GM21360 (cell line): Measurements from ENCODE around the gene MIER2.

Experiments used
- ATAC-seq: cut with Tn5 transposase; IDR thresholded peaks from one replicate; pipeline ENCODE4 v1.9.1; 2021; ENCODE audit warnings: mild to moderate bottlenecking, moderate library complexity; ENCODE audit not compliant: unreplicated experiment

MIER2 gene

GRCh38 chr19:379796-380195, 35.2 kb upstream of the MIER2 start:
- no peak for ATAC-seq

GRCh38 chr19:378706-379105, 34.1 kb upstream of the MIER2 start:
- no peak for ATAC-seq

GRCh38 chr19:377801-378581, 33.4 kb upstream of the MIER2 start:
- no peak for ATAC-seq

DNA sequence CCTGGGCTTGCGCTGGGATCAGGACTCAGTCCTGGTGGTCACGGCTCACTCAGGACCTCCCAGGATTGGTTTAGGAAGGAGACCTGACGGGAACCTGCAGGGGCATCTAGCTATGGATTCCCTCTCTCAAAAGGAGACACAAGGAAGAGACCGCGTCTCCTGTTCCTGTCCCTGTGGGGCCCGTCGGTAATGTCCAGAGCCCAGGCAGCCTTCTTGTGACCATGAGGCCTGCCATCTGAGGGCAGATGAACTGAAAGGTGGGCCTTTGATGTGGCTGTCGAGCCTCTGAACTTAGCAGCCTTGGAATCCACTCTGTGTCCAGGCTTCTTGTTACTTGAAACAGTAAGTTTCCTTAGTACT, 31.5 kb upstream of the MIER2 start:
- no peak for ATAC-seq

DNA sequence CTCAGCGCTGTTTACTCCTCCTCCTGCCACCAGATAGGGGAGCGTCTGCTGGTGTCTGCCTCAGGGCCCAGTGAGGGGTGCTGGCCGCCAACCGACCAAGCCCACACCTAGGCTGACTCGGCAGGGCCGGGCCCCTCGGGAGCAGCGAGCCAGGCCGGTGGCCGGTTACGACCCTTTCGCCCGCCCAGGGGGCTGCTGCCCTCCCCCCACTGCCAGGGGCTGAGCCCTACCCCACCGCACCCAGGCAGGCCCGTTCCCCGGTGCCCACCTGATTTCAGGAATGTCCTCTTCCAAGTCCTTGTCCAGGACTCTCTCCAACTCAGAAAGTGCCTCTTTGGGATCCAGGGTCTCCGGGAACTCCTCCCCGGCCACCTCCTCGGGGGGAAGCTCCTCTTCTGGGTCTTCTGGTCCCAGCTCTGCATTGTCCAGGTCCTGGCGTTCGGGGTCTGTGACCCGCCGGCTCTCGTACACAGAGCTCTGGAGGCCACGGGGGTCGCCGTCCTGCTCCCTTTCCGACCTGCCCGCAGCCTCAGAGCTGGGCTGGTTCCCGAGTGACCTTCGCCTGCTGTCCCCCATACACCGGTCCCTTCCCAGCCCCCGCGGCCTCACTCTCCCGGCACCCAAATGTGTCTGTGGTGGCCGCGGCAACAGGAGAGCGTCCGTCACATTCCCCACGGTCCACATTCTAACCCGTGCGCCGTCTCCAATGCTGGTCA, 31.0 kb upstream of the MIER2 start:
- ATAC-seq = no peak

DNA sequence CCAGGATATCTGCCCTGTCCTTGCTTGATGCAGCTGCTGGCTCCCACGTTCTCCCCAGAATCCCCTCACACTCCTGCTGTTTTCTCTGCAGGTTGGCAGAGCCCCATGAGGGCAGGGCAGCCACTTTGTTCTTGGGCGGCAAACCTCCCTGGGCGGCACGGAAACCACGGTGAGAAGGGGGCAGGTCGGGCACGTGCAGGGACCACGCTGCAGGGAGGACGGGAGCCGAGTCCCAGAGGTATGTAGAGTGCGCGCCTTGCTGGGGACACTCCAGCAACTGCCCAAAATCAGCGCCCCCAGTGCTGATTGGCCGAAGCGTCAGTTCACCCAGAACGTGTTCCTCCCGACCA, 30.3 kb upstream of the MIER2 start:
- ATAC-seq = no peak

- no peak for ATAC-seq
Measured at GRCh38 chr19:374183-374885, 29.7 kb upstream of the MIER2 start.

DNA sequence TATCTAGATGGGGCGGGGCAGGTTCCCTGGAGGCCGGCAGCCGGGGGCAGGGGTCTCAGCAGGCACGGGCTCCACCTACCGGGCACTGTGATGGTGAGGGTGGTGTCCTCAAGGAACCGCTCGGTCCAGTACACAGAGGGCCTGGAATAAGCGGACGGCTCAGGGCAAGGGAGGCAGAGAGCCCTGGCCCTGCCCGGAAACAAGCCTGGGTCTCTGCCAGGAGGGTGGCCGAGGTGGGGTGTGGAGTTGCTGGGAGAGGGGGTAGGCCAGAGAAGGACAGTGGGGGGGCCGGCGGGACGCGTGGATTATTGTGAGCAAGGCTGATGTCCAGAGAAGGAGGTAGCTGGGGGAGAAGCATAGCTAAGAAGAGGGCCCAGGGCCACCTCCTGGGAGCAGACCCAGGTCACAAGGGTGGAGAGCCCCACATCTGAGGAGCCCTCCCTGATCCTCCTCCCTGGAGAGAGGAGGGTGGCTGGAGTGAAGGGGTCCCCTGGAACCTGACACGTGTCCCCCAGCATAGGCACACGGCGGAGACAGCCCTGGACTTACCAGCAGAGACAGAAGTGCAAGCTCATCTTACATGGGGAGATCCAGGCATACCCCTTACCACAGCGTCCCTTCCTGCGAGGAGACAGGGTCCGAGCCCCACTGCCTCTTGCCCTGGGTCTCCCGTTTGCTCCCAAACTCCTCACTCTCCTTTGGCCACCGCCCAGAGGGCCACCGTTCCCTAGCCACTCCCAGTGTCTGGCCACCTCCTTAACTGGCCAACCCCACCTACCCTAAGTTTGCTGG, 29.0 kb upstream of the MIER2 start:
- ATAC-seq = no peak

DNA sequence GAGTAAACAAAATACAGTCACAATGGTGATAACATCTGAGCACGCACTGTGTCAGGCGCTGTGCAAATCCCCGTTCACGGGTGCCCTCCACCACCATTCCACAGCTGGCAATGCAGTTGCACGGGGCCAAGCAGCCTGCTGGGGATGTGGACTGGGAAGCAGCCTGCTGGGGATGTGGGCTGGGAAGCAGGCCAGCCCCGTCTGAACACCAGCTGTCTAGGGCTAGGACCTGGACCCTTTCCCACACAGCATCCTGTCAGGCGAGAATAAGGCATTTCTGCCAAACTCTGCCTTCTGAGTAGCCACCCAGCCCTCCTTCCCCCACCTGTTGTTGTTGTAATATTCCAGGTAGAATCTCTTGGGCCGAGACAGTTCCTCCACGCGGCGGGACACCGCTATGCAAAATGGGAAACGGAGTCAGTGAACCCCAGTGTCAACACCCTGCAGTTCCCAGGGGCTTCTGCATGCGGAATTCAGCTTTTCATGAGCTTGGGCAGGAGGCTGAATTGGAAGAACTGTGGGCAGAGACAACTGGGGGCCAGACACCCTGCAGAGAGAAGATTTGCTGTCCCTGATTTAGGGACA, 27.8 kb upstream of the MIER2 start:
- no peak for ATAC-seq

GRCh38 chr19:371501-372168, 27.0 kb upstream of the MIER2 start:
- ATAC-seq = no peak

DNA sequence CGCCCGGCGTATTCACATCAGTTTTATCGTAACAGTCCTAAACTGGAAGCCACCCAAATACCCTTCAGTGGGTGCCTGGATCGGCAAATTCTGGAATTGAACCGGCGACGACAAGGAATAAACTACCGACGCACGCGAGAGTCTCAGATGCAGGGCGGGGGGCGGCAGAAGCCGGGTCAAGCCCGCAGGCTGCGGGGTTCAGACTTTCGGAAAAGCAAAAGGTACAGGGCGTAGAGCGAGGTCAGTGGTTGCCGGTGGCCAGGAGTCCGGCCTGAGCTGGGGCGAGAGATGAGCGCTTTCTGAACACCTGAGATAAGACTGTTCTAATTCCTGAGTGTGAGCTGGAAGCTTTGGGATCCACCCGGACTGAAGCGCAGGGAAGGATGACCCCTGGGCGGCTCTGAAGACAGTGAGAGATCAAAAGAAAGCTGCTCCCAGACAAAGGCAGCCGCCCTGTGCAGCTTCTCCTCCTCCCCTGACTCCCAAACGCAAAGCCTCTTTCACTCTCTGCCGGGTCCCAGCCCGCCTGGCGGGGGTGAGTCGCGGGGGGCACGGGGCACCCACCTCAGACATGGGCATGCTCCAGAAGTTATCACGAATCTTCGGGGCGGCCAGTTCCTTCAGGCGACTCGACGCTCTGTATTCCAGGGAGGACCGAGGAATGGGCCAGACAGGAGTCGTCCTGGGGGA, 26.2 kb upstream of the MIER2 start:
- ATAC-seq = no peak

- no peak for ATAC-seq
Measured at GRCh38 chr19:369876-370275, 25.3 kb upstream of the MIER2 start.

- no peak for ATAC-seq
Measured at GRCh38 chr19:369256-369655, 24.7 kb upstream of the MIER2 start.

- no peak for ATAC-seq
Measured at GRCh38 chr19:368630-369024, 24.0 kb upstream of the MIER2 start.

DNA sequence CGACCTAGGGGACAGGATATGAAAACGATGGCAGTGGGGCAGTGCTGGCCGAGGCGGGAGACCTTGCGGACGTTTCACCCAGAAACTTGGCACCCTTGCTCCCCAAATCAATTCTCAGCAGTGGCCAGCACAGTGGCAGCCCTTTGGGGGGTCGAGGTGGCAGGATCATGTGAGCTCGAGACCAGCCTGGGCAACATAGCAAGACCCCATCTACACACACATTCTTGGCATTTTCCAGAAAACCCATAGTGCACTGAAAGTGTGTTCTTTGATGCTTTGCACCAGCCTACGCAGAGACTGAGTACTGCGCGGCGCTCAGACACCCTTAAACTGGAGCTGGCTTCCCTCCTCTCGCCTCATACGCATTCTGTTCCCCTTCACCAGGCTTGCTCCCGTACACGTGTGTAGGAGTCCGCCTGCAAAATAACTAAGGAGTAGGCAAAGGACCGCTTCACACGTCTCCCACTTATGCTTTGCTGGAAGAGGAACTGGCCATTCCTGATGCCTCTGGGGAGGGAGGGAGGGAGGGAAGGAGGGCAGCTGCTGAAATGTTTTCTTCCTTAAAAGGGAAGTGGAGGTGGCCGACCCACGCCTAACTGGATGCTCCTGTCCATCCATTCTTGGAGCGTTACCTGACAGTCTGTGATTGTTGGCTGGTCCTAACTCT, 23.5 kb upstream of the MIER2 start:
- ATAC-seq = no peak

GRCh38 chr19:367561-367960, 23.0 kb upstream of the MIER2 start:
- no peak for ATAC-seq

DNA sequence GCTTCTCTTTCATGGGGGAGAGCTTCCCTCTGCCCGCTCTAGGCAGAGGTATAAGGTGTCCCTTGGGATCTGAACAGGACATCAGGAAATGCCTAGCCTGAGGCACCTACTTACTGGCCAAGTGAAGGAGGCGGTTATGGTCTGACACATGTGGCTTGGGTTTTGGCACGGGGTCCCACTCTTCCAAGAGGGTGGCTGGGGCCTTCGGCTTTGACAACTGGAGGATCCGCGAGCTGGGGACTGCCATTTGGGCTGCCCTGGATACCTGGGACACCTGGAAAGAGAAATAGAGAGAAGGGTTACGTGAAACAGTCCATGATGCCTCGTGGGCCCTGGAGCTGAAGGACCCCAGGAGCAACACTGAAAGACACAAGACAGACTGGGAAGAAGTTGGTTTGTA, 22.4 kb upstream of the MIER2 start:
- no peak for ATAC-seq

DNA sequence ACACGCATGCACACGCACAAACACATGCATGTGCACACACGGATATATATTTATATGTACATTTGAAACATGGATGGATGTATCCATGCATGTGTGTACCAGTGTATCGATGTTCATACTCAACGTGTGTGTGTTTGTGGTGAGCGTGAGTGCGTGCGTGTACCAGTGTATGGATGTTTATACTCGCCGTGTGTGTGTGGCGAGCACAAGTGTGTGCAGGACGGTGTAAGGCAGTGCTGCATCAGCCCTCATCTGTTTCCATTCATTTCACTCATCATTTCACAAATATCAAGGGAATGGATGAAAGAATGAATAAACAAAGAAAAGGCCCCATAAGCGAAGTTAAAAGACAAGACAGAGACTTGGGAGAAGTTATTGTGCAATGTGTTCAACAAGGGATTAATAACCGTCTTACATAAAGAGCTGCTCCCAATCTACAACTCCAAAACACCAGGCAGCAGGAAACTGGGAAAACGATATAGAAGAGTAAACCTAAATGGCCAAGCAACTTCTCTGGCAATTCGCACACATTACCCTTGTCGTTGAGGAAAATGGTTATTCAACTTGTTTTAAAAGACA, 21.7 kb upstream of the MIER2 start:
- no peak for ATAC-seq
